Raji (cell line): ENCODE results near the gene ITIH4.

ENCODE experiments used
- POLR2A ChIP-seq: IDR thresholded peaks from 2 replicates; pipeline ENCODE4 v1.6.1; 2011; ENCODE audit warnings: low read depth, low read length, control low read depth; ENCODE audit not compliant: insufficient read depth

Gene ITIH4

DNA sequence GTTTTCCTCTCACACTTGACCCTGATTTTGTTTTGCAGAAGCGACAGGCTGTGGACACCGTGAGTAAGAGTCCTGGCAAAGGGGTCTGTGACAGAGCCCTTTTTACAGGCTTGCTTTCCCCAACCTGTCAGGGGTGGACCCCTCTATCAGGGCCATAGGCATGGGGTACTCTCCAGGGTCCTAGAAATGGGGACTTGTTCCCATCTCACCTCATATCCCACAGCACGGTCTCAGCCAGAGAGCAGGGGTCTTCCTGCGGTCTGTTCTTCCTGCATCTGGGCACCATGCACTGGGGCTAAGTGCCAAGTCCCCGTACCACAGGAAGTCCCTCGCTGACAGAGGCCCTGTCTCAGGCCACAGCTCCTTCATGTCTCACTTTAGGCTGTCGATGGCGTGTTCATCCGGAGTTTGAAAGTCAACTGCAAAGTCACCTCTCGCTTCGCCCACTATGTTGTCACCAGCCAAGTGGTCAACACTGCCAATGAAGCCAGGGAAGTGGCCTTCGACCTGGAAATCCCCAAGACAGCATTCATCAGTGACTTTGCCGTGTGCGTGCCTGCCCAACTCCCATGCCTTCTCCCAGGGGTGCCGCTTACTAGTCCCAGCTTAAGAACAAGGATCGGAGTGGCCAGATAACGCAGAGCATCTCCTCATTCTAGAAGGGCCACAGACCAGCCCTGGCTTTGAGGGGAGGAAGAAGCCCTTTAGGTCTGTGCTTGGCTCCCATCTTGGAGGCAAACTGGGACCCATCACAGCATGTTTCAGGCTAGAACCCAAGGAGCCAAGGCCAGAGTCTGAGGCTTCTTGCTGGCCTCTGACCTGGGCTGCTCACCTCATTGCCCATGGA is 52.3 kb downstream of the ITIH4 start:
- TF ChIP-seq POLR2A = no peak

DNA sequence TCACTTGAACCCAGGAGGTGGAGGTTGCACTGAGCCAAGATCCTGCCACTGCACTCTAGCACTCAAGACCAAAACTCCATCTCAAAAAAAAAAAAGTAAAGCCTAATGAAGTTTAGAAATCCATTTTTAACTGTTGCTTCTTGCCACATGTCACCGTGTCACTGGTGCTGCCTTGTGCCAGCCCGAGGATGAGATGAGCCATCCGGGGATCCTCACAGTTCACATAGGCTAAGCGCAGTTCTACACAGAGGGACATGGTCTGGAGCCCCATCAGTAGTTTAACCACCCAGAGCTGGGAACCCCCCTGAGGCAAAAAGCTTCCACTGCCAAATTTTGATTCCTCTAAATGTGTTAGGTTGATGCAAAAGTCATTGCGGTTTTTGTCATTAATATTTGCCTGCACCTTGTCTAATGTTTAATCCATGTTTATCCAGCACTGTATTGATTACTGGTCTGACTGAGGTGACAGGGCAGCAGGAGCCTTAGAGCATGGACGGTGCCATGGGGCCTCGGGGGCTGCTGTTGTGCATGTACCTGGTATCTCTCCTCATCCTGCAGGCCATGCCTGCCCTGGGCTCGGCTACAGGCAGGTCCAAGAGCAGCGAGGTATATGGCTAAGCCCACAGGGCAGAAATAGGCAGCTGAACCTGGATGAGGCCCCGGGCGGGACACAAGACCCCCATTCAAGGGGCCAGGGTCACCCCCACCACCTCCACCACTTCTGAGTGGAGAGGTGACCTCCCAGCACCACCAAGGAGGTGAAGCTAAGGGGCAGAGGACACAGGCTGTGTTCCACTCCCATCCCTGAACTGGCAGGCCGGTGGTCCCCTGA is 53.1 kb downstream of the ITIH4 start, which contains the start of gene ITIH1:
ITIH1 (plus strand) TSS at position 473 of the 832 bp plus-strand sequence; CDS start at position 490, 17 bp downstream.
- no peak for TF ChIP-seq POLR2A

DNA sequence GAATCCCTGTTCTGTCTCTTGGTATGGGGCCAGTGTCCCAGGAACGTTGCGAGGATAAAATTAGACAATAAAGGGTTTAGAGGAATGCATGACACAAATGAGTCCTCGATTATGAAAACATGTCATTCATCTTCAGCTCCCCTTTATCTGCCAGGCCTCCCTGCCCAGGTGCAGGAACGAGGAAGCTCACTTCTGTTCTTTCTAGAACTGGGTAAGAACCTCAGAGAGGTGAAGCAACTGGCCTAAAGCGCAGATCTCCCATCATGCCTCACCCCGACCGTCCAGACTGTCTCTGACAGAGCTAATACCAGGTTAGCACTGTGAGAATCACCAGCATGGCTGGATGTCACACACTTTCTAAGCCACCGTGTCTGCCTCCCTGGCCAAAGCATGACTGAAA is 54.6 kb downstream of the ITIH4 start:
- no peak for TF ChIP-seq POLR2A

DNA sequence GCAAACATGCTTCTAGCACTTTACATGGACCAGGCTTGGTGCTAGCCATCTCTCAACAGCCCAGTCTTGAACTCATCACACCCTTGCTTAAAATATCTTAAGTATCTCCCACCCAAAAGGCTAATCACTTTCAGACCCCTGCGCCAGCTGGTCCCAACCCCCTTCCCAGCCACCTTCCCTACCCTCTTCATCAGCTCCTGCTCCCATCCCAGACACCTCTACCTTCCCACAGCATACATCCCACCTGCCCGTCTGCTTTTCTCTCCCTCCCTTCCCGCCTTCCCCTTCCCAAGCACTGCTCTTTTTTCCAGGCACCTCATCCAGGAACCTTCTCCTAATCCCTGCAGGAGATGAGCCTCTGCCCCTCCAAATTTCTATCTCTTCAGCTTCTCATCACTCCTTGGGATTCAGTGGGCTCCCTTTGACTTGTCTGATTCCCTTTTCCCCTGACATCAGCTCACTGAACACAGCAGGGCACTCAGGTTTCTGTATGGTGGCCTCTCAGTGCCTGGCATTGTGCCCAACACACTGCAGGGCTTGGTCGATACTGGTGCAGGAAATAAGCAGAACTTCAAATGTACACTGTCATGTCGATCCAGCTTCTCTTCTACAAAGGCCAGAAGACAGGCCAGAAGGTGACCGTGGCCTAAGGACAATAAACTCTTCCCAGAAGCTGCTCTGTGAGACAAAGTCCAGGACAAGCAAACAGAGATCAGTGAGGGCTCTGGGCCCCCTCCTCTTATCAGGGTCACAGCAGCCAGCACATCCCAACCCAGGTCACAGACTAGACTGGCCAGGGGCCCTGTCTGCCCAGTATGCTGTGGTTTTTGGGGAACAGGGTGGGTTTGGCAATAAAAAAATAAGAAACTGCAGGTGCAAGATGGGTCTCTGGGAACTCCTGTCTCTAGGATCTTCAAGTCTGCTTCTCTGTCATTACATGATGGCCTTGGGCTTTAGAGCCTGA is 55.3 kb downstream of the ITIH4 start:
- TF ChIP-seq POLR2A = no peak

GRCh38 chr3:52774066-52774713 is 56.3 kb downstream of the ITIH4 start:
- TF ChIP-seq POLR2A = no peak

GRCh38 chr3:52773361-52774065 is 57.0 kb downstream of the ITIH4 start:
- no peak for TF ChIP-seq POLR2A

- no peak for TF ChIP-seq POLR2A
Measured at GRCh38 chr3:52771702-52772101, 58.8 kb downstream of the ITIH4 start.

DNA sequence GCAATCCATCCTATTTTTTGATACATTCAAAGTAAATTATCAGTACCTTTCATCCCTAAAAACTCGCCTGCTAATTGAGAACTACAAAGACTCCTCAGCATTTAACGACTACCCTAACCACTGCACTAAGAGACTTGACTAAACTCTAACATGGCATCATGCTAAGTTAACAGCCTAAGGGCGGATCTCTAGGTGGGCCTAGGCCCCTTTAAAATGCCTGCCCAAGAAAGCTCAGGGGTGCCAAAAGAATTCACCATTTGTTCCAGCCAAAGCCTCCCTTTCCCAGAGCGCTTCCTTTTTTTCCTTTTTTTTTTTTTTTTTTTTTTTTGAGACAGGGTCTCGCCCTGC is 59.2 kb downstream of the ITIH4 start:
- TF ChIP-seq POLR2A = no peak

DNA sequence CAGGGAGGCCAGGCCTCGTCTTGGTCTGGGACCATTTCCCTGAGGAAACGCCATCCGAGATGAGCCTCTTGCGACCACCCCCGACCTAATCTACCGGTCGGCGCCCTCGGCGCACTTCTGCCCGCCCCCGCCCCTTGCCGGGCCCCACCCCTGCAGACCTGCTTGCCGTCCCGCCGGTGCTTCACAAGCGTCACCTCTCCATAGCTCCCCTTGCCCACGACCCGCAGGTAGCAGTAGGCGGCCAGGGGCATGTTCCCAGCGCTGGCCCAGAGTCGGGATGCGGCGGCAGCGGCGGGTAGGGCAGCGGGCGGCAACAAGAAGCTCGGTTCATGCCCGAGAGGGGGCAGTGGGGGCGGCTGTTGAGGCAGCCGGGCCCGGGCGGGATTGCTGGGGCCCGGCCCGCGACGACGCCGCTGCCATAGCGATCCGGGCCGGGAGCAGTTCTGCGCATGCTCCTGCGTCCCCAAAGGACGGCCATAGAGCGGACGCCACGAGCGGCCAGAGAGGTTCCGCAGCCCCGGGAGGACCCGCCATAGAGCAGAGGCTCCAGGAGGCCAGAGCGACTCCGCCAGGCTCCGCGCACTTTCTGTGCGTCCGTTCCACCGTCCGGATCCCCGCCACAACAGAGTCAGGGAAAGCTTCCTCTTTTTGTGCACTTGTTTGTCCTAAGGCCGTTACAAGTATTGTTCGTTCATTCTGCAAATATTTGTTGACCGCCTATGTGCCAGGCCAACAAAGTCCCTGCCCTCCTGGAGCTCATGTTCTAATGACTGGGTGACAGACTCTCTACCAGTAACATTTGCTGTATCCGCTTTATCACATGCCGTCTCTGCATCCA is 59.8 kb downstream of the ITIH4 start, which contains the start of gene NEK4:
NEK4 (minus strand) TSS at position 445 of the 838 bp plus-strand sequence; CDS start at position 251, 194 bp downstream.
- TF ChIP-seq POLR2A = peak; percentile 97

DNA sequence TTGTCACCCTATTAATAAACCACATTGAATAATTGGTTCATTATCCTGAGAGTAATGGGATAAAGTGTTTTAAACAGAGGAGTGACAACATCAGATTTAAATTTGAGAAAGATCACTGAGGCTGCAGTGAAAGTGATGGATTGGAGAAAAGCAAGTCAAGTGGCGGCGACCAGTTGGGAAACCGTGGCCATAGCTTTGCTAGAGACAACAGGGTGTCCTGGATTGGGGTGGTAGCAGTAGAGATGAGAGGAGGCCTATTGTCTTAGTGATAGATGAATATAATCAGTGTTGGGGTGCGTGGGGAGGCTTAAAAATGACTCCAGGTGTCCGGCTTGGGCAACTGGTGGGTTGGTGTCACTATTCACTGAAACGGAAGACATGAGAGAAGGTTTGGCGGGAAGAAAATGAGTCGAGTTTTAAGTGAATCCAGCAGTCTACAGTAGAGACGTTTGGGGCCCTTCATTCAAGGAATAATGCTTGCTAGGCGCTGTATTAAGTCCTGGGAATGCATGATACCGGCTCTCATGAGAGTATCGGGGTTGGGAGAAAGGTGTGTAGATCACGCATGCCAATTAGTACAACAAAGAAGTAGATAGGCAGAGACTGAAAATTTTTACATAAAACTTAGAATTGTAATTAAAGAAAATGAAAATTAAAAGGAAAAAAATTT is 60.6 kb downstream of the ITIH4 start:
- no peak for TF ChIP-seq POLR2A

DNA sequence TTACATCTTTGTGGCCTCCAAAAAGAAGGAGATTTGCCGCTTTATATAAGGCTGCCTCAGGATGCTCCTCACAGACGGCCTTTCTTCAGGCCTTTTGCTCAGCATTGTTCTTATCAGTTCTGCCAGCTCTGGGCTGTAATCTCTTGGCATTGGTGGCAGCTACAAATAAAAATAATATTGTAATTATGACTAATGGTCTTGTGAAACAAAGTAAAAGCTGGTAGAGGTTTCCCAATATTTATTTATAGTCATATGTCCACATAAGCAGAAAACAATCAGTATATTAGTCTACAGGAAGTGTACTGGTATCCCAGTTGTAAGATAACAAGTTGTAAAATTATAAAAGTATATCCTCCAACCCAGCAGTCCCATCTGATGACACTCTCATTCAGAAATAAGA is 67.0 kb downstream of the ITIH4 start:
- TF ChIP-seq POLR2A = no peak
